IgD-negative memory B cell (primary cell): Measurements from ENCODE around the gene ZNF335. TPM values are rescaled to one million over a fixed set of nuclear protein-coding genes. Genes with fewer than 3 reads are reported as not detected.
A peak's percentile ranks its signal among the peaks of the same experiment; 100 is the strongest.
"Not testable (repeated sequence)": the region's sequence is repeated elsewhere in the genome, so short reads cannot be mapped to it uniquely, and the experiment has no call there.

Experiments
- H3K27ac Mint-ChIP-seq, 3 donors: one replicate each; pipeline ENCODE4 v1.8.0; 2020 to 2022; ENCODE audit warnings: mild to moderate bottlenecking in 3 of 3, mixed read lengths in 3 of 3, moderate library complexity in 1 of 3
- H3K27me3 Mint-ChIP-seq: one replicate; pipeline ENCODE4 v1.8.0; 2021; ENCODE audit warnings: mixed read lengths
- H3K36me3 Mint-ChIP-seq: one replicate; pipeline ENCODE4 v1.8.0; 2020; ENCODE audit warnings: mild to moderate bottlenecking, mixed read lengths
- H3K4me1 Mint-ChIP-seq, 3 donors: one replicate each; pipeline ENCODE4 v1.8.0; 2020 to 2022; ENCODE audit warnings: mixed read lengths in 3 of 3, mild to moderate bottlenecking in 1 of 3
- H3K4me3 Mint-ChIP-seq, 4 donors: one replicate each; pipeline ENCODE4 v1.8.0; 2020 to 2022; ENCODE audit warnings: mild to moderate bottlenecking in 4 of 4, mixed read lengths in 4 of 4, moderate library complexity in 3 of 4
- H3K9me3 Mint-ChIP-seq, 3 donors: one replicate each; pipeline ENCODE4 v1.8.0; 2020 to 2021; ENCODE audit warnings: mixed read lengths in 3 of 3, mild to moderate bottlenecking in 1 of 3
- polyA plus RNA-seq: library from polyadenylated mRNA; unstranded; fragments of 300-500 nt; fragmentation: Illumina TruSeq; gene quantifications from one replicate; pipeline ENCODE4 v1.2.3, GENCODE V29; 2021

Gene ZNF335
- polyA plus RNA-seq, 1 donor from 2014 or later = 15.1 TPM

DNA sequence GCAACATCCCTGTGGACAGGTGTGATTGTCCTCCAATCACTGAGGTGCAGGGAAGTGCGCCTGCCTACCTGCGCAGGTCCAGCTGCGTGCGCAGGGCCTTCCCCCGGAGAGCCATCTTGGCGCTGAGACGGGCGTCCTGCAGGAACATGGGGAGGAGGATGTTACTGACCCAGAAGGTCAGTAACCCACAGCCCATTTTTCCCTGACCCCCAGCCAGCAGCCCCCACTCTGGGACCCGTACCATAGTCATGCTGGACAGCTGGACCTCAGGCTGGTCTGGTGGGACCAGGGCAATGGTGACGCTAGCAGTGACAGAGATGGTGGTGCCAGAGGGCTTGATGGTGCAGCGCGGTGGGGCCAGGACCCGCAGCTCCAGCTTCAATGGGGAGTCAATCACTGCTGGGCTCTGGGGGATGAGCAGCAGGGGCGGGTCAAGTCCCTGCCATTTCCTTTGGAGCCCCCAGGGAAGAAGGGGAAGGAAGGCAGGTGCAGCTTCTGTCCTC lies 69.8 kb downstream of the ZNF335 start:
- Mint-ChIP-seq H3K9me3 (no peaks in the 10 kb centered on the region), H3K4me1 (peaks cover 10 to 12% (median 12%) of the 10 kb centered on the region in 3 donors), H3K27me3 (no peaks in the 10 kb centered on the region), H3K4me3 (peak overlapping the region in 1 of 4 donors; percentile 67), H3K36me3 (no peaks in the 10 kb centered on the region), H3K27ac (peak overlapping the region in 1 of 3 donors; percentile 59)

DNA sequence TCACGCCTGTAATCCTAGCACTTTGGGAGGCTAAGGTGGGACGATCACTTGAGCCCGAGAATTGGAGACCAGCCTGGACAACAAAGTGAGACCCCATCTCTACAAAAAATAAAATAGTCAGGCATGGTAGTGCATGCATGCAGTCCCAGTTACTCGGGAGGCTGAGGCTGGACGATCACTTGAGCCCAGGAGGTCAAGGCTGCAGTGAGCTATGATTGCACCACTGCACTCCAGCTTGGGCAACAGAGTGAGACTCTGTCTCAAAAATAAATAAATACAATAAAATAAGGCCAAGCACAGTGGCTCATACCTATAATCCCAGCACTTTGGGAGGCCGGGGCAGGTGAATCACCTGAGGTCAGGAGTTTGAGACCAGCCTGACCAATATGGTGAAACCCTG lies 70.7 kb downstream of the ZNF335 start:
- H3K9me3 Mint-ChIP-seq = not testable (repeated sequence)

DNA sequence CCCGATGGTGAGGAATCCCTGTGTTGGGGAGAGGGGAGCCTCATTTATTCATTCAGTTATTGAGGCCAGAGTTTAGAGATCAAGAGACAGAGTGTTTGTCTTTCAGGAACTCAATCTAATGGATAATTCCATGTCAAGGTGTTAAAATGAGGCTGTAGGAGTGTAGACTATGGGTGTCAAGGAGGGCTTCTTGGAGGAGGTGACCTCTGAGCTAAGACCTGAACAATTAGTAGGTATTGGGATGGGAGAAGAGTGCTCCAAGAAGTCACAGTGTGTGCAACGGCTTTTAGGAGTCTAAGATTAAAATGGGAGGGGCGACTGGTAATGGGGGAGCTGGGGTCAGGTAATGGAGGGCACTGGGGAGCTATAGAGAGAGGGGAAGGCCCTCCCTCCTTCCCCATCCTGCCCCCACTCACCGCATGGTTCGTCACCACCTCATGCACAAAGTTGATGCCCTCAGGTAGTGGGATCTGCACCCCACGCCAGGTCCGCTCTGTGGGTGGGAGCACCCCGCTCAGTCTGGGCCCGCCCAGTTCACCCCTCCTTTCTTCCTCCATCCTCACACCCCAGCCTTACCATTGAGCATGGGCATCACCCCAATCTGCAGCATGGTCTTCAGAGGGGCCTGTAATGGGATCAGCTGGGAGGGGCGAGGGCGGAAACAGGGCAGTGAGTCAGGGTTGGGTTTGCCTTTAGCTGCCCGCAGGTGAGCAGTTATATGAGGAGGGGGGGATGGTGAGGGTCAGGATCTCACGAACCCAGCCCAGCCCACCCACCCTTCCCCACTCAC lies 72.8 kb downstream of the ZNF335 start:
- no peaks in the 10 kb centered on the region for H3K9me3 Mint-ChIP-seq
- H3K4me3 Mint-ChIP-seq = no peak overlapping the region
- peaks cover 10 to 12% (median 11%) of the 10 kb centered on the region in 3 donors for H3K4me1 Mint-ChIP-seq
- H3K27me3 Mint-ChIP-seq = no peaks in the 10 kb centered on the region
- no peaks in the 10 kb centered on the region for H3K36me3 Mint-ChIP-seq
- H3K27ac Mint-ChIP-seq = no peak overlapping the region

More for the DNA sequence above, 70.7 kb downstream of the ZNF335 start:
- peaks cover 10 to 12% (median 11%) of the 10 kb centered on the region in 3 donors for H3K4me1 Mint-ChIP-seq
- not testable (repeated sequence) for H3K27ac Mint-ChIP-seq, H3K36me3 Mint-ChIP-seq, H3K27me3 Mint-ChIP-seq, H3K4me3 Mint-ChIP-seq

Other genes starting within 250 kb of the ZNF335 start
- not detected for gene SPINT4, start 249.9 kb downstream of the ZNF335 start, polyA plus RNA-seq
- gene WFDC3, start 180.3 kb downstream of the ZNF335 start, polyA plus RNA-seq = not detected
- gene DNTTIP1, start 180.2 kb downstream of the ZNF335 start, polyA plus RNA-seq = 39.7 TPM
- 0.46 TPM for gene UBE2C, start 159.6 kb downstream of the ZNF335 start, polyA plus RNA-seq
- 3.2 TPM for gene TNNC2, start 144.9 kb downstream of the ZNF335 start, polyA plus RNA-seq
- 2.4 TPM for gene SNX21, start 138.4 kb downstream of the ZNF335 start, polyA plus RNA-seq
- gene ACOT8, start 114.8 kb downstream of the ZNF335 start, polyA plus RNA-seq = 45.2 TPM
- 3.0 TPM for gene ZSWIM3, start 114.6 kb downstream of the ZNF335 start, polyA plus RNA-seq
- 5.8 TPM for gene ZSWIM1, start 91.0 kb downstream of the ZNF335 start, polyA plus RNA-seq
- gene SPATA25, start 84.6 kb downstream of the ZNF335 start, polyA plus RNA-seq = not detected
- gene NEURL2, start 81.0 kb downstream of the ZNF335 start, polyA plus RNA-seq = 1.6 TPM
- gene CTSA, start 80.9 kb downstream of the ZNF335 start, polyA plus RNA-seq = 107 TPM
- 1.3 TPM for gene PLTP, start 60.0 kb downstream of the ZNF335 start, polyA plus RNA-seq
- gene PCIF1, start 37.5 kb downstream of the ZNF335 start, polyA plus RNA-seq = 98.9 TPM
- gene MMP9, start 36.7 kb upstream of the ZNF335 start, polyA plus RNA-seq = not detected
- gene SLC12A5, start 57.0 kb upstream of the ZNF335 start, polyA plus RNA-seq = 0.11 TPM
- 30.1 TPM for gene NCOA5, start 117.8 kb upstream of the ZNF335 start, polyA plus RNA-seq
- 217 TPM for gene CD40, start 146.1 kb upstream of the ZNF335 start, polyA plus RNA-seq